Activated CD8-positive, alpha-beta T cell treated with anti-CD3 and anti-CD28 coated beads for 36 hours (primary cell): ENCODE measurements around the gene NUDT3. TPM values are rescaled to one million over a fixed set of nuclear protein-coding genes. Genes with fewer than 3 reads are reported as not detected.

Experiments
- ATAC-seq: fragments of 200-7000 bp; cut with Tn5 transposase; one replicate; pipeline ENCODE4 v1.10.0; 2021; ENCODE audit warnings: mild to moderate bottlenecking, moderate library complexity
- CTCF ChIA-PET: fragments of 350-600 bp; sonication (Branson Sonifier 250); formaldehyde crosslinking; loops from one replicate; lab custom pipeline; 2021; ENCODE audit warnings: antibody characterized with exemption; lab: Charles Lee
- POLR2A ChIA-PET: fragments of 350-600 bp; sonication (Branson Sonifier 250); formaldehyde crosslinking; loops from one replicate; lab custom pipeline; 2021; ENCODE audit warnings: antibody characterized with exemption; lab: Charles Lee
- DNase-seq: peaks from one replicate; pipeline ENCODE4 v3.0.0-alpha.2; 2020
- H3K27ac Mint-ChIP-seq: one replicate; pipeline ENCODE4 v1.8.0; 2021; ENCODE audit warnings: mild to moderate bottlenecking, mixed read lengths
- H3K27me3 Mint-ChIP-seq: one replicate; pipeline ENCODE4 v1.8.0; 2021; ENCODE audit warnings: mixed read lengths
- H3K36me3 Mint-ChIP-seq: one replicate; pipeline ENCODE4 v1.8.0; 2021; ENCODE audit warnings: low read depth, mixed read lengths
- H3K4me1 Mint-ChIP-seq: one replicate; pipeline ENCODE4 v1.8.0; 2021; ENCODE audit warnings: low read depth, mixed read lengths
- H3K4me3 Mint-ChIP-seq: one replicate; pipeline ENCODE4 v1.8.0; 2021; ENCODE audit warnings: mild to moderate bottlenecking, moderate library complexity, mixed read lengths
- H3K9me3 Mint-ChIP-seq: one replicate; pipeline ENCODE4 v1.8.0; 2021; ENCODE audit warnings: mixed read lengths
- CTCF ChIP-seq: fragments of 200-600 bp; IDR thresholded peaks from one replicate; pipeline ENCODE4 v1.8.0; 2022; ENCODE audit warnings: antibody characterized with exemption, mild to moderate bottlenecking
- intact Hi-C: fragments of 100-400 bp; cut with micrococcal nuclease; formaldehyde crosslinking; loops from one replicate; pipeline ENCODE4 v1.10.0; 2022
- total RNA-seq, 2 experiments: library from RNA; stranded (reverse); gene quantifications; one replicate each; pipeline ENCODE4 v1.2.3, GENCODE V29; 2021

The NUDT3 gene
- total RNA-seq, 2 experiments from 2014 or later = 15.0 to 15.2 TPM

GRCh38 chr6:34341481-34341971, 50.9 kb downstream of the NUDT3 start:
- no peak for DNase-seq
- H3K27ac Mint-ChIP-seq = no peak overlapping the region
- peaks cover 10% of the 10 kb centered on the region for H3K36me3 Mint-ChIP-seq
- H3K4me3 Mint-ChIP-seq = no peak overlapping the region
- peaks cover 47% of the 10 kb centered on the region for H3K4me1 Mint-ChIP-seq
- H3K9me3 Mint-ChIP-seq = no peaks in the 10 kb centered on the region
- intact Hi-C loops = no loop called here
- TF ChIP-seq CTCF = no peak
- ATAC-seq = no peak
- POLR2A ChIA-PET = interaction anchor here (0.6 kb wide), 2 partner anchors 52 to 123 kb away, joined by 3 read pairs; no protein-coding TSS in a partner anchor
- no peaks in the 10 kb centered on the region for H3K27me3 Mint-ChIP-seq
- CTCF ChIA-PET = no interaction called here

GRCh38 chr6:34340906-34341480, 51.5 kb downstream of the NUDT3 start:
- ChIA-PET CTCF (no interaction called here), POLR2A (interaction anchor here (0.6 kb wide), 2 partner anchors 52 to 122 kb away, joined by 3 read pairs; no protein-coding TSS in a partner anchor)
- H3K36me3 Mint-ChIP-seq = peaks cover 10% of the 10 kb centered on the region
- no peaks in the 10 kb centered on the region for H3K9me3 Mint-ChIP-seq
- H3K4me3 Mint-ChIP-seq = no peak overlapping the region
- no peak for TF ChIP-seq CTCF
- no peak overlapping the region for H3K27ac Mint-ChIP-seq
- intact Hi-C loops = no loop called here
- H3K27me3 Mint-ChIP-seq = no peaks in the 10 kb centered on the region
- peaks cover 46% of the 10 kb centered on the region for H3K4me1 Mint-ChIP-seq
- no peak for ATAC-seq
- DNase-seq = no peak

- Mint-ChIP-seq H3K27ac (no peak overlapping the region), H3K27me3 (no peaks in the 10 kb centered on the region), H3K9me3 (no peaks in the 10 kb centered on the region), H3K4me3 (no peak overlapping the region), H3K36me3 (peaks cover 8% of the 10 kb centered on the region), H3K4me1 (peaks cover 45% of the 10 kb centered on the region)
- ATAC-seq (no peak), DNase-seq (no peak)
- intact Hi-C loops = no loop called here
- CTCF ChIA-PET = no interaction called here
- POLR2A ChIA-PET = no interaction called here
- no peak for TF ChIP-seq CTCF
These were observed 52.1 kb downstream of the NUDT3 start for GRCh38 chr6:34340394-34340793.

- ChIA-PET CTCF (interaction anchor here (1.3 kb wide), 1 partner anchor 144 kb away, joined by 3 read pairs; no protein-coding TSS in a partner anchor), POLR2A (interaction anchor here (1.1 kb wide), 1 partner anchor 53 kb away, joined by 3 read pairs; no protein-coding TSS in a partner anchor)
- no peak overlapping the region for H3K27ac Mint-ChIP-seq
- intact Hi-C loops = no loop called here
- H3K9me3 Mint-ChIP-seq = no peaks in the 10 kb centered on the region
- peaks cover 45% of the 10 kb centered on the region for H3K4me1 Mint-ChIP-seq
- DNase-seq (no peak), ATAC-seq (no peak)
- H3K4me3 Mint-ChIP-seq = no peak overlapping the region
- no peaks in the 10 kb centered on the region for H3K27me3 Mint-ChIP-seq
- no peak for TF ChIP-seq CTCF
- peaks cover 8% of the 10 kb centered on the region for H3K36me3 Mint-ChIP-seq
These were observed 52.5 kb downstream of the NUDT3 start for GRCh38 chr6:34339971-34340370.

- H3K4me3 Mint-ChIP-seq = no peak overlapping the region
- POLR2A ChIA-PET = interaction anchor here (1.1 to 1.2 kb wide), 2 partner anchors 54 to 115 kb away, joined by 3 read pairs; no protein-coding TSS in a partner anchor
- CTCF ChIA-PET = interaction anchor here (1.3 kb wide), 1 partner anchor 143 kb away, joined by 3 read pairs; no protein-coding TSS in a partner anchor
- intact Hi-C loops = no loop called here
- H3K27ac Mint-ChIP-seq = no peak overlapping the region
- no peak for TF ChIP-seq CTCF
- H3K4me1 Mint-ChIP-seq = peaks cover 41% of the 10 kb centered on the region
- peaks cover 9% of the 10 kb centered on the region for H3K36me3 Mint-ChIP-seq
- ATAC-seq (no peak), DNase-seq (no peak)
- no peaks in the 10 kb centered on the region for H3K9me3 Mint-ChIP-seq
- H3K27me3 Mint-ChIP-seq = no peaks in the 10 kb centered on the region
These were observed 53.0 kb downstream of the NUDT3 start for GRCh38 chr6:34339432-34339831.
